HEK293T (cell line): ENCODE results near the gene LRRC28.

Source experiments
- CTBP1 ChIP-seq: fragments of 450-650 bp; IDR thresholded peaks from 2 replicates; pipeline ENCODE4 v1.6.1; 2016; ENCODE audit warnings: borderline replicate concordance
- FOXA1 ChIP-seq: fragments of 450-650 bp; IDR thresholded peaks from 2 replicates; pipeline ENCODE4 v1.6.1; 2016; ENCODE audit warnings: mild to moderate bottlenecking
- FOXM1 ChIP-seq: fragments of 450-650 bp; IDR thresholded peaks from 2 replicates; pipeline ENCODE4 v1.6.1; 2017; ENCODE audit warnings: mild to moderate bottlenecking, borderline replicate concordance
- SP1 ChIP-seq: fragments of 450-650 bp; IDR thresholded peaks from 2 replicates; pipeline ENCODE4 v1.6.1; 2017
- TARDBP ChIP-seq: fragments of 450-650 bp; IDR thresholded peaks from 2 replicates; pipeline ENCODE4 v1.6.1; 2016
- TF ChIP-seq, protein P1 (sequence below): fragments of 450-650 bp; IDR thresholded peaks from 2 replicates; pipeline ENCODE4 v1.6.1; 2016

GRCh38 chr15:99283717-99284116 is 32.4 kb downstream of the LRRC28 start:
- no peak for TF ChIP-seq FOXM1
- TF ChIP-seq SP1 = no peak
- no peak for TF ChIP-seq CTBP1
- TF ChIP-seq, protein P1, sequence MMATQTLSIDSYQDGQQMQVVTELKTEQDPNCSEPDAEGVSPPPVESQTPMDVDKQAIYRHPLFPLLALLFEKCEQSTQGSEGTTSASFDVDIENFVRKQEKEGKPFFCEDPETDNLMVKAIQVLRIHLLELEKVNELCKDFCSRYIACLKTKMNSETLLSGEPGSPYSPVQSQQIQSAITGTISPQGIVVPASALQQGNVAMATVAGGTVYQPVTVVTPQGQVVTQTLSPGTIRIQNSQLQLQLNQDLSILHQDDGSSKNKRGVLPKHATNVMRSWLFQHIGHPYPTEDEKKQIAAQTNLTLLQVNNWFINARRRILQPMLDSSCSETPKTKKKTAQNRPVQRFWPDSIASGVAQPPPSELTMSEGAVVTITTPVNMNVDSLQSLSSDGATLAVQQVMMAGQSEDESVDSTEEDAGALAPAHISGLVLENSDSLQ = no peak
- TF ChIP-seq TARDBP = no peak
- TF ChIP-seq FOXA1 = no peak
